Nephron progenitor cell (in vitro differentiated cells): ENCODE results near the gene ASMT.
"Not testable (repeated sequence)": the region's sequence is repeated elsewhere in the genome, so short reads cannot be mapped to it uniquely, and the experiment has no call there.

Experiments used
- DNase-seq: peaks from one replicate; pipeline ENCODE4 v3.0.0; 2021
- H3K27ac Mint-ChIP-seq: 2 replicates; pipeline ENCODE4 v1.8.0; 2021; ENCODE audit warnings: mild to moderate bottlenecking, moderate library complexity, mixed read lengths
- H3K27me3 Mint-ChIP-seq: 2 replicates; pipeline ENCODE4 v1.8.0; 2021; ENCODE audit warnings: mild to moderate bottlenecking, low read depth, mixed read lengths; ENCODE audit not compliant: poor library complexity
- H3K36me3 Mint-ChIP-seq: 2 replicates; pipeline ENCODE4 v1.8.0; 2021; ENCODE audit warnings: low read depth, mixed read lengths
- H3K4me1 Mint-ChIP-seq: 2 replicates; pipeline ENCODE4 v1.8.0; 2021; ENCODE audit warnings: mixed read lengths
- H3K4me3 Mint-ChIP-seq: 2 replicates; pipeline ENCODE4 v1.8.0; 2021; ENCODE audit warnings: mild to moderate bottlenecking, moderate library complexity, mixed read lengths
- H3K9me3 Mint-ChIP-seq: 2 replicates; pipeline ENCODE4 v1.8.0; 2021; ENCODE audit warnings: mild to moderate bottlenecking, moderate library complexity, mixed read lengths
- TF ChIP-seq, protein P1 (sequence below): fragments of 200-600 bp; sonication (generic); IDR thresholded peaks from 2 replicates; pipeline ENCODE4 v1.5.0; 2021; ENCODE audit warnings: antibody characterized with exemption

The ASMT gene

DNA sequence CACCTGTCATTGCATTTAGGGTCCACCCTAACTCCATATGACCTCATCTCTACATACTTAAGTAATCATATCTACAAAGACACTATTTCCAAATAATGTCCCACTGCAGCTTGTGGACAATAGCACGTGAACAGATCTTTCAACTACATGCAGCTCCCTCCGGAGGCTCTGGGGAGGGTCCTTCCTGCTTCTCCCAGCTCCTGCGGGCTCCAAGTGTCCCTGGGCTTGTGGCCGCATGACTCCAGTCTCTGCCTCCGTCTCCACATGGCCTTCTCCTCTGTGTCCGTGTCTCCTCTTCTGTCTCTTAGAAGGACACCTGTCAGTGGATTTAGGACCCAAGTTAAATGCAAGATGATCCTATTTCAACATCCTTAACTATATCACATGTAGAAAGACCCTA is 52.7 kb downstream of the ASMT start:
- Mint-ChIP-seq H3K36me3 (peaks cover 30% of the 10 kb centered on the region), H3K27ac (no peak overlapping the region), H3K4me3 (no peak overlapping the region), H3K27me3 (peaks cover 8% of the 10 kb centered on the region), H3K4me1 (no peaks in the 10 kb centered on the region), H3K9me3 (peaks cover 38% of the 10 kb centered on the region)
- TF ChIP-seq, protein P1, sequence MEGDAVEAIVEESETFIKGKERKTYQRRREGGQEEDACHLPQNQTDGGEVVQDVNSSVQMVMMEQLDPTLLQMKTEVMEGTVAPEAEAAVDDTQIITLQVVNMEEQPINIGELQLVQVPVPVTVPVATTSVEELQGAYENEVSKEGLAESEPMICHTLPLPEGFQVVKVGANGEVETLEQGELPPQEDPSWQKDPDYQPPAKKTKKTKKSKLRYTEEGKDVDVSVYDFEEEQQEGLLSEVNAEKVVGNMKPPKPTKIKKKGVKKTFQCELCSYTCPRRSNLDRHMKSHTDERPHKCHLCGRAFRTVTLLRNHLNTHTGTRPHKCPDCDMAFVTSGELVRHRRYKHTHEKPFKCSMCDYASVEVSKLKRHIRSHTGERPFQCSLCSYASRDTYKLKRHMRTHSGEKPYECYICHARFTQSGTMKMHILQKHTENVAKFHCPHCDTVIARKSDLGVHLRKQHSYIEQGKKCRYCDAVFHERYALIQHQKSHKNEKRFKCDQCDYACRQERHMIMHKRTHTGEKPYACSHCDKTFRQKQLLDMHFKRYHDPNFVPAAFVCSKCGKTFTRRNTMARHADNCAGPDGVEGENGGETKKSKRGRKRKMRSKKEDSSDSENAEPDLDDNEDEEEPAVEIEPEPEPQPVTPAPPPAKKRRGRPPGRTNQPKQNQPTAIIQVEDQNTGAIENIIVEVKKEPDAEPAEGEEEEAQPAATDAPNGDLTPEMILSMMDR, result no peak
- DNase-seq, result no peak

DNA sequence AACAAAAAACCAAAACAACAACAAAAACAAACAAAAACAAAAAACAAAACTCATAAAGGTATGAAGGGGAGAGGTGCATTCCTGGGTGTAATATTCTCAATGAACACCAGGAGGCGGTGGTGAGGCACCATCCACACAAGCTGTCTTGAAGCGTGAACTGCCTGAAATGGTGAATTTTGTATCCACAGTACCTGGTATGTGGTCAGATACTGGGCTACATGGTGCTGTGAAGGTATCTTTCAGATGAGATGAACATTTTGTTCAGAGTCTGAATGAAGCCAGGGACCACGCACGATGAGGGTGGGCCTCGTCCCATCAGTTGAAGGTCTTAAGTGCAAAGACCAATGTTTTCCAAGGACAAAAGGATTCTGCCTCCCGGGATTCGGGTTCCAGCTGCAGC is 58.5 kb downstream of the ASMT start:
- Mint-ChIP-seq H3K36me3 (peaks cover 11% of the 10 kb centered on the region), H3K4me3 (no peak overlapping the region), H3K27me3 (no peaks in the 10 kb centered on the region), H3K9me3 (peaks cover 18% of the 10 kb centered on the region), H3K4me1 (no peaks in the 10 kb centered on the region), H3K27ac (no peak overlapping the region)
- TF ChIP-seq, protein P1, result peak; percentile 65
- peak; percentile 33 for DNase-seq

DNA sequence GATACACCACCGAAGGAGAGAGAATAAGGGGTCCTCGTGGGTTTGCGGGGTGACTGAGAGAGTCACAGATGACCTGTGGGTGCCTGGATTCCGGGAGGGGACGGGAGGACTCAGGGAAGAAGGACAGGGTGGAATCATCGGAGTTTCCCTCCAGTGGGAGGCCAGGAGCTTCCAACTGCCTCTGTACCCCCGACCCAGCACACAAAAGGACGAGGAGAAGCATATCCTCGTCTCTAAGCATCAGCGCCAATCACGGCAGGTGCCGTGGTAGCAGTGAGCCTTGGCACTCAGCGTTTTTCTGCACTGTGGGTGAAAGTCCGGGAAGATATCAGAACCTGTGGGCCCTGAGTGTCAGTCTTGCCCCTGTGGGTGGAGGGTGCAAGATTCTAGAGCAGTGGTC is 62.0 kb downstream of the ASMT start:
- Mint-ChIP-seq H3K36me3 (no peaks in the 10 kb centered on the region), H3K9me3 (peaks cover 9% of the 10 kb centered on the region), H3K27ac (no peak overlapping the region), H3K4me3 (no peak overlapping the region), H3K4me1 (peaks cover 14% of the 10 kb centered on the region), H3K27me3 (peaks cover 3% of the 10 kb centered on the region)
- TF ChIP-seq, protein P1, result no peak
- no peak for DNase-seq

DNA sequence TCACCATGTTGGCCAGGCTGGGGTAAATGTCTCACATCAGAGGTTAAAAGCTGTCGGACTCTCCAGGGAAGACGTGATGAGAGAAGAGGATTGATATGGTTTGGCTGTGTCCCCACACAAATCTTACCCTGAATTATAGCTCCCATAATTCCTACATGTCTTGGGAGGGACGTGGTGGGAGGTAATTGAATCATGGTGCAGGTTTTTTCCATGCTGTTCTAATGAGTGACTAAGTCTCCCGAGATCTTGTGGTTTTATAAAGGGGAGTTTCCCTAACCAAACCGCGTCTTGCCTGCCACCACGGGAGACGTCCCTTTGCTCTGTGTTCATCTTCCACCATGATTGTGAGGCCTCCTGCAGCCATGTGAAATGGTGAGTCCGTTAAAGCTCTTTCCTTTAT is 64.4 kb downstream of the ASMT start:
- Mint-ChIP-seq H3K4me1 (peaks cover 14% of the 10 kb centered on the region), H3K27ac (peak overlapping the region; percentile 38), H3K27me3 (peaks cover 13% of the 10 kb centered on the region), H3K36me3 (no peaks in the 10 kb centered on the region), H3K4me3 (no peak overlapping the region), H3K9me3 (peaks cover 19% of the 10 kb centered on the region)
- TF ChIP-seq, protein P1, result no peak
- no peak for DNase-seq

DNA sequence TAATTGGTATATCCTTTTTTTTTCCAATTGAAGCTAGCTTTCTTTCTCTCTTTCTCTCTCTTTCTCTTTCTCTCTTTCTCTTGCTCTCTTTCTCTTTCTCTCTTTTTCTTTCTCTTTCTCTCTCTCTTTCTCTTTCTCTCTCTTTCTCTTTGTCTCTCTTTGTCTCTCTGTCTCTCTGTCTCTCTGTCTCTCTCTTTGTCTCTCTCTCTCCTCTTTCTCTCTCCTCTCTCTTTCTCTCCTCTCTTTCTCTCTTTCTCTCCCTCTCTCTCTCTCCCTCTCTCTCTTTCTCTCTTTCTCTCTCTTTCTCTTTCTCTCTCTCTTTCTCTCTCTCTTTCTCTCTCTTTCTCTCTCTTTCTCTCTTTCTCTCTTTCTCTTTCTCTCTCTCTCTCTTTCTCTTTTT is 66.6 kb downstream of the ASMT start:
- peaks cover 14% of the 10 kb centered on the region for H3K4me1 Mint-ChIP-seq
- no peaks in the 10 kb centered on the region for H3K36me3 Mint-ChIP-seq
- H3K27me3 Mint-ChIP-seq, result peaks cover 13% of the 10 kb centered on the region
- H3K27ac Mint-ChIP-seq, result peak overlapping the region; percentile 66
- H3K4me3 Mint-ChIP-seq, result no peak overlapping the region
- peaks cover 19% of the 10 kb centered on the region for H3K9me3 Mint-ChIP-seq
- no peak for DNase-seq
- TF ChIP-seq, protein P1, result no peak

DNA sequence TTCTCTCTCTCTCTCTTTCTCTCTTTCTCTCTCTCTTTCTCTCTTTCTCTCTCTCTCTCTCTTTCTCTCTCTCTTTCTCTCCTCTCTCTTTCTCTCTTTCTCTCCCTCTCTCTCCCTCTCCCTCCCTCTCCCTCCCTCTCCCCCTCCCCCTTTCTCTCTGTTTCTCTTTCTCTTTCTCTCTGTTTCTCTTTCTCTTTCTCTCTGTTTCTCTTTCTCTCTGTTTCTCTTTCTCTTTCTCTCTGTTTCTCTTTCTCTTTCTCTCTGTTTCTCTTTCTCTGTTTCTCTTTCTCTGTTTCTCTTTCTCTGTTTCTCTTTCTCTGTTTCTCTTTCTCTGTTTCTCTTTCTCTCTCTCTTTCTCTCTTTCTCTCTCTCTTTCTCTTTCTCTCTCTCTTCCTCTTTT is 67.0 kb downstream of the ASMT start:
- Mint-ChIP-seq H3K27ac (peak overlapping the region; percentile 66), H3K4me1 (peaks cover 14% of the 10 kb centered on the region), H3K27me3 (peaks cover 13% of the 10 kb centered on the region), H3K9me3 (peaks cover 19% of the 10 kb centered on the region)
- DNase-seq, H3K4me3 Mint-ChIP-seq, H3K36me3 Mint-ChIP-seq: not testable (repeated sequence)

DNA sequence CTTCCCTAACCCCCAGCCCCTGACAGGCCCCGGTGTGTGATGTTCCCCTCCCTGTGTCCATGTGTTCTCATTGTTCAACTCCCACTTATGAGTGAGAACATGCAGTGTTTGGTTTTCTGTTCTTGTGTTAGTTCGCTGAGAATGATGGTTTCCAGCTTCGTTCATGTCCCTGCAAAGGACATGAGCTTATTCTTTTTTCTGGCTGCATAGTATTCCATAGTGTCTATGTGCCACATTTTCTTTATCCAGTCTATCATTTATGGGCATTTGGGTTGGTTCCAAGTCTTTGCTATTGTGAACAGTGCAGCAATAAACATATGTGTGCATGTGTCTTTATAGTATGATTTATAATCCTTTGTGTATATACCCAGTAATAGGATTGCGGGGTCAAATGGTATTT is 67.6 kb downstream of the ASMT start:
- H3K36me3 Mint-ChIP-seq, H3K27ac Mint-ChIP-seq: not testable (repeated sequence)
- peaks cover 13% of the 10 kb centered on the region for H3K27me3 Mint-ChIP-seq

DNA sequence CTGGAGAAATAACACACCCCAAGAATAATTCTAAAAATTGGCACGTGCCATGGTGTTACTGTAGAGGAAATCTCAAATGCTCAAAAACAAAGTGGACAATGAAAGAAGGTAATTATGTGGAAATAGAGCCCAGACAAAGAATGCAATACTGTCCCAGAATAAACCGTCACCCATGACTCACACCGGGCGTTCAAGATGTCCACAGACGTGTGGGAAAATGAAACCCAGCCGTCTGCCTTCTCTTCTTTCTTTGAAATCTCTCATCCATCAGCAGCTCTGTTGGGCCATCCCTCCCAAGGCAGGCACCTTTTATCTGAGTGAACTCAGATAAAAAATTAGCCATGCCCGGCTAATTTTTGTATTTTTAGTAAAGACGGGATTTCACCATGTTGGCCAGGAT is 70.0 kb downstream of the ASMT start:
- H3K27ac Mint-ChIP-seq, H3K4me1 Mint-ChIP-seq, H3K36me3 Mint-ChIP-seq, H3K4me3 Mint-ChIP-seq, DNase-seq: not testable (repeated sequence)
- peaks cover 20% of the 10 kb centered on the region for H3K9me3 Mint-ChIP-seq
- H3K27me3 Mint-ChIP-seq, result peaks cover 13% of the 10 kb centered on the region

More for the DNA sequence above, 67.6 kb downstream of the ASMT start:
- not testable (repeated sequence) for DNase-seq, H3K4me3 Mint-ChIP-seq
- H3K4me1 Mint-ChIP-seq, result peaks cover 14% of the 10 kb centered on the region
- peaks cover 19% of the 10 kb centered on the region for H3K9me3 Mint-ChIP-seq

DNA sequence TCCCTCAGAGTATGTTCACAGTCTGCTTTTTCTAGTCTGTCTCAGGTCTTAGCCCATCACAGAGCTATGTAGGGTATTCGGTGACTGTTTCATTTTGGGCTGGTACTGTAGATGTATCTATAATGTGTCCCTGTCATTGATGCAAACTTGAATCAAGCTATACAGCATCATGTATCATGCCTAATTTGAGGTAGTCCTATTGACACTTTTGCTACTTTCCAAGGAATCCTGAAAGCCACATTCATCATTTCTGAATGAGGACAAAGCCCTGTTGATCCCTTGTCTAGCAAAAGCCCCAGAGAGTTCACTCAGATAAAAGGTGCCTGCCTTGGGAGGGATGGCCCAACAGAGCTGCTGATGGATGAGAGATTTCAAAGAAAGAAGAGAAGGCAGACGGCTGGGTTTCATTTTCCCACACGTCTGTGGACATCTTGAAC is 70.6 kb downstream of the ASMT start:
- not testable (repeated sequence) for H3K4me1 Mint-ChIP-seq, DNase-seq, H3K4me3 Mint-ChIP-seq, H3K36me3 Mint-ChIP-seq
- peaks cover 13% of the 10 kb centered on the region for H3K27me3 Mint-ChIP-seq
- H3K27ac Mint-ChIP-seq, result peak overlapping the region; percentile 61
- peaks cover 22% of the 10 kb centered on the region for H3K9me3 Mint-ChIP-seq
